ENCODE measurements around the gene KBTBD13.

GRCh38 chr15:65062061-65062460 lies 14.5 kb upstream of the KBTBD13 start:
- no peak for TF ChIP-seq CTCF (IDR thresholded peaks at IDR 0.05)
- TF ChIP-seq POLR2A (IDR thresholded peaks at IDR 0.05), result no peak
